Psoas muscle (tissue), 8 donors: ENCODE measurements around the gene SFXN3. TPM values are rescaled to one million over a fixed set of nuclear protein-coding genes. Genes with fewer than 3 reads are reported as not detected.
A peak's percentile ranks its signal among the peaks of the same experiment; 100 is the strongest.

Experiments
- ATAC-seq, 4 donors: fragments of 200-7000 bp; cut with Tn5 transposase; one replicate each; pipeline ENCODE4 v1.9.1; 2020; ENCODE audit warnings: moderate library complexity in 3 of 4, mild to moderate bottlenecking in 2 of 4
- DNase-seq, 2 donors: peaks; one replicate each; pipeline ENCODE4 v3.0.0-alpha.2; 2020
- H3K27ac ChIP-seq: fragments of 200-600 bp; one replicate; pipeline ENCODE4 v1.8.0; 2022
- H3K27me3 ChIP-seq, 3 donors: fragments of 200-600 bp in 1 of 3; one replicate each; pipeline versions ENCODE4 v1.6.1 to v1.8.0; 2013 to 2022; ENCODE audit warnings: low read length in 2 of 3, mild to moderate bottlenecking in 2 of 3, moderate library complexity in 1 of 3; ENCODE audit not compliant: insufficient read depth in 3 of 3
- H3K36me3 ChIP-seq, 2 donors: fragments of 200-600 bp in 1 of 2; one replicate each; pipeline versions ENCODE4 v1.6.1 to v1.8.0; 2013 to 2022; ENCODE audit warnings: low read depth in 1 of 2, mild to moderate bottlenecking in 1 of 2, moderate library complexity in 1 of 2; ENCODE audit not compliant: insufficient read depth in 1 of 2
- H3K4me1 ChIP-seq: fragments of 200-600 bp; one replicate; pipeline ENCODE4 v1.8.0; 2022
- H3K4me3 ChIP-seq: fragments of 200-600 bp; one replicate; pipeline ENCODE4 v1.8.0; 2022; ENCODE audit warnings: mild to moderate bottlenecking
- H3K9me3 ChIP-seq: fragments of 200-600 bp; one replicate; pipeline ENCODE4 v1.8.0; 2022
- WGBS, 3 donors: extraction: QIAGEN DNeasy Blood & Tissue Kit; methylation state at CpG; one replicate each; pipeline versions ENCODE4 v1.1.6 to v1.1.7; 2013; 5-methylcytosine and 5-hydroxymethylcytosine counted together
- intact Hi-C, 2 donors: fragments of 100-400 bp; cut with DNase I; formaldehyde crosslinking; loops; one replicate each; pipeline versions ENCODE4 v1.11.0 to v1.14.2; 2022
- polyA plus RNA-seq, 3 donors: library from polyadenylated mRNA; stranded (reverse); fragments of 200-250 nt; gene quantifications; one replicate each; pipeline ENCODE4 v1.2.3, GENCODE V29; 2013
- total RNA-seq, 4 donors: library from RNA; stranded (reverse); fragmentation: NEBNext Ultra II Directional in 2 of 4; extraction: Animal tissue kit (Norgen Biotek cat#: 25700) in 2 of 4; gene quantifications; one replicate each; pipeline versions ENCODE4 v1.2.1 to v1.2.4, GENCODE V29; 2021 to 2023
- TF ChIP-seq, protein P1 (sequence below): fragments of 200-600 bp; IDR thresholded peaks from one replicate; pipeline ENCODE4 v1.8.0; 2022; ENCODE audit warnings: antibody characterized with exemption
- donor health status: healthy with polysubstance abuse.
- donor health status: DM: no; HTN: no; CAD: no; lungs with moderate emphysema.
- donor health status: Bipolar disorder and iron deficiency.
- donor health status: healthy.
- donor health status: DM: yes; HTN: yes; CAD: no.
- donor health status: DM: no; HTN: no; CAD: no.
- donor health status: DM: no; HTN: no; CAD: no.
- donor health status: DM: yes; HTN: yes; CAD: no.

SFXN3 gene
- total and polyA plus RNA-seq, 7 donors = 3.2 to 7.0 (median 4.9) TPM

DNA sequence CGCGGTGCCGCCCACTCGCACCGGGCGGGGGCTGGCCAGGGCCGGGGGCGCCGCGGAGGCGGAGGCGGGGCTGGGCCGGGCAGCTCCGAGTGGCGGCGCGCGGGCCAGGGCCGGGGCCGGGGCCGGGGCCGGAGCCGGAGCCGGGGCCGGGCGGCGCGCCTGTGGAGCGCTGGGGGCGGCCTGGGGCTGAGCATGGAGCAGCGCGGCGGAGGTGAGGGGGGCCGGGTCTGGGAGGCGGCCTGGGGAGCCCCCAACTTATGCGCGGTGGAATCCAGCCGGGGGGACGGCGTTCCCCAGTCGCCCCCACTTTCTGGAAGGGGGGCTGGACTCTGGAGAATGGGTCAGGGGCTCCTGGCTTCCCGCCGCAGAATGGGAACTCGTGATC, 31.3 kb upstream of the SFXN3 start, which contains the start of gene LZTS2:
Gene LZTS2 (plus strand): TSS at position 67 of the 385 bp plus-strand sequence. CDS start 2,731 bp downstream, outside the sequence.
- intact Hi-C loops = no loop called here
- Histone ChIP-seq H3K4me1 (peaks cover 45% of the 10 kb centered on the region), H3K27ac (peak within 1 kb of the TSS; percentile 100), H3K36me3 (peaks cover 0 to 24% of the 10 kb centered on the region in 2 donors), H3K4me3 (peak within 1 kb of the TSS; percentile 93), H3K27me3 (no peaks in the 10 kb centered on the region), H3K9me3 (no peaks in the 10 kb centered on the region)
- TF ChIP-seq, protein P1, sequence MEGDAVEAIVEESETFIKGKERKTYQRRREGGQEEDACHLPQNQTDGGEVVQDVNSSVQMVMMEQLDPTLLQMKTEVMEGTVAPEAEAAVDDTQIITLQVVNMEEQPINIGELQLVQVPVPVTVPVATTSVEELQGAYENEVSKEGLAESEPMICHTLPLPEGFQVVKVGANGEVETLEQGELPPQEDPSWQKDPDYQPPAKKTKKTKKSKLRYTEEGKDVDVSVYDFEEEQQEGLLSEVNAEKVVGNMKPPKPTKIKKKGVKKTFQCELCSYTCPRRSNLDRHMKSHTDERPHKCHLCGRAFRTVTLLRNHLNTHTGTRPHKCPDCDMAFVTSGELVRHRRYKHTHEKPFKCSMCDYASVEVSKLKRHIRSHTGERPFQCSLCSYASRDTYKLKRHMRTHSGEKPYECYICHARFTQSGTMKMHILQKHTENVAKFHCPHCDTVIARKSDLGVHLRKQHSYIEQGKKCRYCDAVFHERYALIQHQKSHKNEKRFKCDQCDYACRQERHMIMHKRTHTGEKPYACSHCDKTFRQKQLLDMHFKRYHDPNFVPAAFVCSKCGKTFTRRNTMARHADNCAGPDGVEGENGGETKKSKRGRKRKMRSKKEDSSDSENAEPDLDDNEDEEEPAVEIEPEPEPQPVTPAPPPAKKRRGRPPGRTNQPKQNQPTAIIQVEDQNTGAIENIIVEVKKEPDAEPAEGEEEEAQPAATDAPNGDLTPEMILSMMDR = no peak
- DNase-seq (no peak), ATAC-seq (no peak)
- WGBS, 3 donors = 0 to 2% (median 0%) methylated on average over 3 to 44 of the region's 44 CpGs

DNA sequence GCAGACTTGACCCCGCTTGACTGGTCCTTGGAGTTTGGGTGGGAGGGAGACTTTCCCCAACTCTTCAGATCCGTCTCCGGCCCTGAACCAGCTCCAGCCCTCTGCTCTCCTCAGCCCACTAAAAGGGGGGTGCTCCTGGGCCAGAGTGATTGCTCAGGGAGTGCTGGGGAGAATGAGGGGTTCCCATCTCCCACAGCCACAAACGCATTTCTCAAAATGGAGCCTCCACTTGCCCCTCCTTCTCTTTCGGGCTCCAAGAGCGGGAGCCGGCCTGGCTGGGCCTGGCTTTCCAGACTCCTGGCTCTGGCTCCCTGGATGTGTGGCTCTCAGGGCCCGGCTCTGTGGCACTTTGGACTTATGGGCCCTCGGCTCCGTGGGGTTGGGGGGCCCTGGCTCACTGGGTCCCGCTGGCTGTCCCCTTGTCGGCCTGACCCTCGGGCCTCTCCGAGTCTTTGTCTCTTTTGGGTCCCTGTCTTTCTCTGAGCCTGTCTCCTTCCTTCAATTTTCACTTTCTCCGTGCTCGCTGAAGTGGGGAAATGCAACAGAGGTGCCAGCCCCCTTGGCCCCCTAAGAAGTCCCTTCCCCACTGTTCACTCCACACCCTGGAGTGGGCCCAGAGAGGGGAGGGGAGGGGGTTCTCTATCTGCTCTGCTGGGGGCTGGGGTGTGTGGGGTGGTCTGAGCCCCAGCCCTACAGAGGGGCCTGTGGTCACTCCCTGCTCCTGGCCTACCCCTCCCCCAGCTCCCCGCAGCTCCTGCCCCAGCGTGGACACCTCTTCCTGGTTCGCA, 30.7 kb upstream of the SFXN3 start:
- WGBS, 3 donors = 2 to 9% (median 3%) methylated on average over 17 to 19 of the region's 19 CpGs
- DNase-seq (peak in 1 of 2 donors; percentile 44), ATAC-seq (no peak)
- TF ChIP-seq, protein P1 = no peak
- no peaks in the 10 kb centered on the region for H3K9me3 ChIP-seq
- intact Hi-C loops = no loop called here
- H3K4me1 ChIP-seq = peaks cover 46% of the 10 kb centered on the region
- peak overlapping the region; percentile 100 for H3K27ac ChIP-seq
- H3K36me3 ChIP-seq = peaks cover 0 to 30% of the 10 kb centered on the region in 2 donors
- H3K4me3 ChIP-seq = peak overlapping the region; percentile 93
- no peaks in the 10 kb centered on the region for H3K27me3 ChIP-seq

DNA sequence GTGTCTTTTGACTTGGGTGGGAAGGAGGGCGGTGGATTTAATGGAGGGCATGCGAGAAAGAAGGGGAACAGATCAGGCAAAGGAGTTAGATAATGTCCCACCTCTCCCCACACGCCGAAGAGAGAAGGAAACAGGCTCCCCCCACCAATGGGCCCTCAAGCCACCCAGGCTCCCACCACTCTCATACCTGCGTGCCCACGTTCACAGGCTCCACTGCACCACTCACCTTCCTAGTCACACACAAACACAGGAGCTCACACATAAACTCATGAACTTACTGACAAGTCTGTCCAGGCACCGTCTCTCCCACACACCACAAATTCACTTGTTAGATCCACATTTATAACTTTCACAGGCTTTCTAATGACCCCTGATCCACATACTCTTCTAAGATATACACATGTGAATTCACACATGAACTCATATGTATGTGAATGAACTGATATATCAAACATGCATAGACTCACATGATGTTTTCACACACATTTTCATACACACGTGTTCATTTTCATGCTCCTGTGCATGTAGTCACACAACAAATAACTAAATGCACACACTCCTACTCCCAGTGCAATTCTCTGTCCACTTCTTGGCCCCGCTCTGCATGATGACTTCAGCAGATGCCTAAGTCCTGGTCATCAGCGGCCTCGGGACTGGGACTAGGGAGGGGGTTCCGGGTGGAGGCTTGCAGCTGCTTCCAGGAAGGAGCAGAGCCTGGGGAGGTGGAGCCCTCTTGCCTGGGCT, 29.9 kb upstream of the SFXN3 start:
- Histone ChIP-seq H3K4me3 (peak overlapping the region; percentile 93), H3K27me3 (no peaks in the 10 kb centered on the region), H3K4me1 (peaks cover 46% of the 10 kb centered on the region), H3K36me3 (peaks cover 0 to 38% of the 10 kb centered on the region in 2 donors), H3K9me3 (no peaks in the 10 kb centered on the region), H3K27ac (peak overlapping the region; percentile 100)
- ATAC-seq (peak; percentile 46 to 67 (median 58)), DNase-seq (peak; percentile 92 to 94)
- TF ChIP-seq, protein P1 = no peak
- WGBS, 3 donors = 11 to 32% (median 24%) methylated on average over 12 of the region's 12 CpGs
- intact Hi-C loops = no loop called here

DNA sequence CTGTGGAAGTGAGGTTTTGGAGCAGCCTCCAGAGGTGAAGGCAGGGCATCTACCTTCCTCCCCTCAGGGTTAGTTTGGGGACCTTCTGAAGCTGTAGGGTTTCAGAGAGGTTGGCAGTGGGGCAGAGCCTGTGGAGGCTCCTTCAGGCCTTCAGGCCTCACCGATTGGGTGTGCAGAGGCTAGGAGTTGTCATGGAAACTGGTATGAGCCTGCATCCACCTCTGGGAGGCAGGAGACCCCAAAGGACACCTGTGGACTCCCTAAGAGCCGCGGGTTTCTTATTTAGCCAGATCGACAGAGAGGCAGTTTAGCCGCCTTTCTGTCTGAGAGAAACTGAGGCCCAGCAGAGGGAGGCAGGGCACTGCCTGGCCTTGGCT, 29.4 kb upstream of the SFXN3 start:
- H3K9me3 ChIP-seq = no peaks in the 10 kb centered on the region
- H3K4me3 ChIP-seq = peak overlapping the region; percentile 93
- H3K27me3 ChIP-seq = no peaks in the 10 kb centered on the region
- no peak for DNase-seq
- TF ChIP-seq, protein P1 = no peak
- peak overlapping the region; percentile 100 for H3K27ac ChIP-seq
- WGBS, 3 donors = 23 to 35% (median 24%) methylated on average over 5 of the region's 5 CpGs
- peaks cover 0 to 43% of the 10 kb centered on the region in 2 donors for H3K36me3 ChIP-seq
- H3K4me1 ChIP-seq = peaks cover 43% of the 10 kb centered on the region
- intact Hi-C loops = no loop called here
- no peak for ATAC-seq
